Breast epithelium (tissue), 3 donors: ENCODE results near the gene VMAC.
"Not testable (repeated sequence)": the region's sequence is repeated elsewhere in the genome, so short reads cannot be mapped to it uniquely, and the experiment has no call there.

Experiments
- POLR2A ChIP-seq: fragments of 450-650 bp; IDR thresholded peaks from one replicate; pipeline ENCODE4 v1.6.1; 2016; ENCODE audit warnings: antibody characterized with exemption, mild to moderate bottlenecking, moderate library complexity
- POLR2AphosphoS5 ChIP-seq, 3 donors: sonication (generic); formaldehyde crosslinking; IDR thresholded peaks; one replicate each; pipeline ENCODE4 v1.6.1; 2017; ENCODE audit warnings: antibody characterized with exemption in 3 of 3
- TF ChIP-seq, protein P1 (sequence below), 3 donors: fragments of 450-650 bp; IDR thresholded peaks; one replicate each; pipeline ENCODE4 v1.5.1; 2016 to 2017; ENCODE audit warnings: antibody characterized with exemption in 3 of 3, mild to moderate bottlenecking in 3 of 3, moderate library complexity in 3 of 3

GRCh38 chr19:5884065-5884811, 20.4 kb upstream of the VMAC start:
- TF ChIP-seq, protein P1, sequence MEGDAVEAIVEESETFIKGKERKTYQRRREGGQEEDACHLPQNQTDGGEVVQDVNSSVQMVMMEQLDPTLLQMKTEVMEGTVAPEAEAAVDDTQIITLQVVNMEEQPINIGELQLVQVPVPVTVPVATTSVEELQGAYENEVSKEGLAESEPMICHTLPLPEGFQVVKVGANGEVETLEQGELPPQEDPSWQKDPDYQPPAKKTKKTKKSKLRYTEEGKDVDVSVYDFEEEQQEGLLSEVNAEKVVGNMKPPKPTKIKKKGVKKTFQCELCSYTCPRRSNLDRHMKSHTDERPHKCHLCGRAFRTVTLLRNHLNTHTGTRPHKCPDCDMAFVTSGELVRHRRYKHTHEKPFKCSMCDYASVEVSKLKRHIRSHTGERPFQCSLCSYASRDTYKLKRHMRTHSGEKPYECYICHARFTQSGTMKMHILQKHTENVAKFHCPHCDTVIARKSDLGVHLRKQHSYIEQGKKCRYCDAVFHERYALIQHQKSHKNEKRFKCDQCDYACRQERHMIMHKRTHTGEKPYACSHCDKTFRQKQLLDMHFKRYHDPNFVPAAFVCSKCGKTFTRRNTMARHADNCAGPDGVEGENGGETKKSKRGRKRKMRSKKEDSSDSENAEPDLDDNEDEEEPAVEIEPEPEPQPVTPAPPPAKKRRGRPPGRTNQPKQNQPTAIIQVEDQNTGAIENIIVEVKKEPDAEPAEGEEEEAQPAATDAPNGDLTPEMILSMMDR (IDR thresholded peaks at IDR 0.05): not testable (repeated sequence)
- not testable (repeated sequence) for TF ChIP-seq POLR2A; POLR2AphosphoS5 (IDR thresholded peaks at IDR 0.05)
